AG04450 (cell line): ENCODE measurements around the gene EIF4G3. TPM values are rescaled to one million over a fixed set of nuclear protein-coding genes. Genes with fewer than 3 reads are reported as not detected.

Source experiments
- CTCF ChIA-PET: fragments of 300-600, 350-600 bp; formaldehyde crosslinking; extraction: SDS; loops from one replicate; lab custom pipeline; 2022; ENCODE audit warnings: antibody characterized with exemption, inconsistent platforms; lab: Charles Lee
- POLR2A ChIA-PET: fragments of 350-600 bp; formaldehyde crosslinking; extraction: SDS; loops from one replicate; lab custom pipeline; 2021; ENCODE audit warnings: antibody characterized with exemption, inconsistent platforms; lab: Yijun Ruan, JAX
- DNase-seq: peaks from one replicate; pipeline ENCODE4 v3.0.0-alpha.2; 2011; ENCODE audit warnings: low read depth, low spot score
- H3K27ac ChIP-seq: one replicate; pipeline ENCODE4 v1.5.1; 2012; ENCODE audit warnings: low read depth, low read length, control low read depth
- H3K27me3 ChIP-seq: one replicate; pipeline ENCODE4 v1.6.0; 2012; ENCODE audit warnings: low read length; ENCODE audit not compliant: control insufficient read depth, insufficient read depth
- H3K4me3 ChIP-seq: 2 replicates; pipeline ENCODE4 v1.5.1; 2011; ENCODE audit warnings: mild to moderate bottlenecking, low read depth, low read length, control low read depth
- H3K9me3 ChIP-seq: 2 replicates; pipeline ENCODE4 v1.5.1; 2012; ENCODE audit warnings: low read length; ENCODE audit not compliant: control insufficient read depth, insufficient read depth
- CTCF ChIP-seq: IDR thresholded peaks from 2 replicates; pipeline ENCODE4 v1.5.1; 2011; ENCODE audit warnings: low read depth, low read length, control low read depth, inconsistent platforms
- polyA plus RNA-seq: library from polyadenylated mRNA; depleted of rRNA; stranded (reverse); fragments of >200 nt; gene quantifications from 2 replicates; pipeline ENCODE4 v1.2.3, GENCODE V29; 2011

Gene EIF4G3
- polyA plus RNA-seq, 1 experiment: 74.9 TPM

DNA sequence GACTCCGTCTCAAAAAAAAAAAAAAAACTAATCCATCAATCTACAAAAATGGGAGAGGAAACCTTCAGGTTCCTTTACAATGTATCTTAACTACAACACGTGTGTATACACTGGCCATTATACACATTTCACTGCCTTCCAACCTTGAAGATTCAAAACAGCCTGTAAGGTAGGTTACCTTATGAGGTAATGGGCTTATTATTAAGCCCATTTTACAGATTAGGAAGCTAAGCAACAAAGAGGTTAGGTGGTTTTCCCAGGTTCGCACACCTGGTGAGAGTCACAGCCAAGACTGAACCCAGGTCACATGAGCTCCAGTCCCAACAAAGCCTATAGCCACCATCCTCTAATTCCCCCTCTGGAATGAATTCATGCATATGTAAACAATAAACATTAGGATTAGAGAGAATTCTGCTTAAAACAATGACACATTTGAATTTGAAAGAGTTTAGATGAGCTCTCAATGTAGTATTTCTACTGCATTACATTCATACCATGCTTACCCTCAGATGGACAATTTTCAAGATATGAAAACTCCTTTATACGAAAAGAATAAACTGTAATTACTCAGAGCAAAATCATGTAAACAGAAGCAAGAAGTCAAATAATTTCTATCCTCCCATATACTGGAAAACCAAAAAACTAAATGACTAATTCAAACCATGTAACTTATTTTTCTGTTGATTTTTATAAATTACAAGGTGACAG is 54.8 kb downstream of the EIF4G3 start:
- no peak for TF ChIP-seq CTCF
- Histone ChIP-seq H3K9me3 (no peaks in the 10 kb centered on the region), H3K4me3 (no peak overlapping the region), H3K27me3 (no peaks in the 10 kb centered on the region), H3K27ac (peak overlapping the region; percentile 59)
- CTCF ChIA-PET: no interaction called here
- POLR2A ChIA-PET: interaction anchor here (0.6 to 0.7 kb wide), 3 partner anchors 10 to 91 kb away, joined by 4 to 10 read pairs (median 5); no protein-coding TSS in a partner anchor
- DNase-seq: peak; percentile 39

DNA sequence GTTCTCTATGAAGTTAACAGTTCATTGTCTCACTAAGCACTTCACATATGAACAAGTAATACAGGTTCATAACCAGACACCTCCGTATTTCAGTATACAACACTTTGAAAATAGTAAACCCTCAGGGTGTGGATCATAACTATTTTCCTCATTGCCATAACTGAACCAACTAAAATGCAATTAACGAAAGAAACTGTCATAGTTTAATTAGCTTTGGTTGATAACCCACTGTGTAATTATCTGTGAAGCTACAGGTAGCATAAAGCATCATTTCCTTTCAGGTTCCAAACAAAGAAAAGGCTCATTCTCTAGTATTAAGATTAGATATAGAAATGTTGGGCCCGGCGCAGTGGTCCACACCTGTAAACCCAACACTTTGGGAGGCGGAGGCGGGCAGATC is 58.5 kb downstream of the EIF4G3 start:
- H3K27me3 ChIP-seq: no peaks in the 10 kb centered on the region
- POLR2A ChIA-PET: interaction anchor here (0.6 kb wide), 1 partner anchor 34 kb away, joined by 9 read pairs; no protein-coding TSS in a partner anchor
- no peaks in the 10 kb centered on the region for H3K9me3 ChIP-seq
- no peak for TF ChIP-seq CTCF
- DNase-seq: no peak
- H3K4me3 ChIP-seq: no peak overlapping the region
- H3K27ac ChIP-seq: no peak overlapping the region
- CTCF ChIA-PET: interaction anchor here (0.6 kb wide), 1 partner anchor 29 kb away, joined by 3 read pairs; no protein-coding TSS in a partner anchor

DNA sequence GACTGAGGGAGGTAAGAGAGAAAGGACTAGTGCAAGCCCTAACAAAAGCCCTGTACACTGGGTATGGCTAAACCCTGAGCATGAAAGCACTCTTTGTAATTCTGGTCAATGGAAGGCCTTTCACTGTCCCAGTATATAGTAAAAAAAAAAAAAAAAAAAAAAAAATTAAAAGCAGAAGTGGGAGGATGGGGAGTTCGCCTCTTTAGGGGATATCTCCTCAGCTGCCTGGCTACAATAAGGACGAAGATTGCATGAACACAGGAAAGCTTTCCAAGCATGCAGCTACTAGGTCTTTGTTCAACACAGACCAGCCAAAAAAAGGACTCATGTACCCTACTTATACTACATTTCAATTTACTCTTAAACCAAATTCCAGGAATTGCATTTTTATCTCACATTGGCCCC is 59.1 kb downstream of the EIF4G3 start:
- no peaks in the 10 kb centered on the region for H3K9me3 ChIP-seq
- no peak for TF ChIP-seq CTCF
- no peak overlapping the region for H3K4me3 ChIP-seq
- no peak overlapping the region for H3K27ac ChIP-seq
- no peak for DNase-seq
- ChIA-PET POLR2A (interaction anchor here (0.6 kb wide), 1 partner anchor 207 kb away, joined by 4 read pairs; no protein-coding TSS in a partner anchor), CTCF (no interaction called here)
- H3K27me3 ChIP-seq: no peaks in the 10 kb centered on the region

GRCh38 chr1:21117159-21117558 is 59.5 kb downstream of the EIF4G3 start:
- no peak for TF ChIP-seq CTCF
- H3K27me3 ChIP-seq: no peaks in the 10 kb centered on the region
- ChIA-PET POLR2A (interaction anchor here (0.6 kb wide), 1 partner anchor 207 kb away, joined by 4 read pairs; no protein-coding TSS in a partner anchor), CTCF (no interaction called here)
- H3K4me3 ChIP-seq: no peak overlapping the region
- no peak overlapping the region for H3K27ac ChIP-seq
- H3K9me3 ChIP-seq: no peaks in the 10 kb centered on the region
- DNase-seq: no peak

DNA sequence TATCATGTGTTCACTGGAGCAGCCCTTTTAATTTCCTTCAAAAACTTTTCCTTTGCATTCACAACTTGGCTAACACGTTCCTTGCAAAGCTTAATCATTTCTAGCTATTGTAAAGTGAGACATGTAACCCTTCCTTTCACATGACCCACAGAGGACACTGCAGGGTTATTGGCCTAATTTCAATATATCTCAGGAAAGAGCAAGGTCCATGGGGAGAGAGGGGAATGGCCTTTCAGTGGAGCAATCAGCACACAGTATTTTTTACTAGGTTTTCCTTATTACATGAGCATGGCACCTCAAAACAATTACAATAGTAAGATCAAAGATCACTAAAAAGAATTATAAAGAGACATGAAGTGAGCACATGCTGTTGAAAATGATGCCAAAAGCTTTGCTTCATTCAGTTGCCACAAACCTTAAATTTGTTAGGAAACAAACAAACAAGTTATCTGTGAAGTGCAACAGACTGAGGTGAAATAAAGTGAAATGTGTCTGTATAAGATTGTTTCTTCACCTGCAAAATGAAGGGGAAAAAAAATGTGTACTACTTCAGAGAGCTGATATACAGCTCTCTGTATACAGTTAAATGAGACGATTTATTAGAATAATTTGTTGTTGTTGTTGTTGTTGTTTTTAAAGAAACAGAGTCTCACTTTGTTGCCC is 61.5 kb downstream of the EIF4G3 start:
- POLR2A ChIA-PET: interaction anchor here (0.6 kb wide), 1 partner anchor 15 kb away, joined by 7 read pairs; no protein-coding TSS in a partner anchor
- H3K9me3 ChIP-seq: no peaks in the 10 kb centered on the region
- no peak for TF ChIP-seq CTCF
- CTCF ChIA-PET: no interaction called here
- no peak overlapping the region for H3K27ac ChIP-seq
- DNase-seq: no peak
- H3K4me3 ChIP-seq: no peak overlapping the region
- H3K27me3 ChIP-seq: no peaks in the 10 kb centered on the region
